ENCODE measurements around the gene CALHM1. TPM values are rescaled to one million over a fixed set of nuclear protein-coding genes. Genes with fewer than 3 reads are reported as not detected.

The CALHM1 gene
- total RNA-seq, 1 donor = not detected

DNA sequence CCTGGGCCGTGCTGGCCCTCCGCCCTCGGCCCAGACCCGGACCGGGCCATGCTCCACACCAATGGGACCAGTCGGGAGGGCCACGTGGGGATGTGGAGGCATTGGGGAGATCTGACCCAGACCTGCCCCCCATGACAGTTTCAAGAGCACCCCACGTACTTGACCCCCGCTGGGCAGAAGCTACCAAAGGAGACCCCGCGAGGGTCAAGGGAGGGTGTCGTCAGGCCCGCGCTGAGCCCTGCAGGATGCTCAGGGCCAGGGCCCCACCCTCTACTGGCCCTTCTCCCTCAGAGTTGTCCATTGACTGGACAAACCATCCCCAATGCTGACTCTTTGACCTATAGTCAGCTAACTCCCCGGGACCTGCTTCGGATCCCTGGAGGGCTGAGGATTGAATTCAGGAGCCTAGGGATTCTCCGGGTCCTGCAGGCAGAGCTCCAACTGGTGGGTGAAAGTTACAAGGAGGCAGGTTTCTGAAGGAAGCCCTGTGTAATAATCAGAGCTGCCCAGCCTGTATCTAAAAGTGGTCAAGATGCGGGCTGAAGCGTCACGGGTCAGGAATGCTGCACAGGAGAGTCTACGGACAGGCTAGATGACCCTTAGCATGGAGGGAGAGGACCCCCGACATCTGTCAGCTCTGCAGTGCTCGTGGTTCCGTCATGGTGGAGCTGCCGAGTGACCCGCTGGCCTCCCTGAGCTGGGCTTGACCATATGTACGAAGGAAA, 6.0 kb downstream of the CALHM1 start:
- Histone ChIP-seq H3K27me3 (ENCODE audit: insufficient read depth, low read length) (no peaks in the 10 kb centered on the region), H3K4me3 (ENCODE audit: low read length) (peak overlapping the region; percentile 60), H3K4me1 (ENCODE audit: insufficient read depth, low read length) (peaks cover 50% of the 10 kb centered on the region), H3K9me3 (ENCODE audit: low read depth, low read length) (no peaks in the 10 kb centered on the region)

DNA sequence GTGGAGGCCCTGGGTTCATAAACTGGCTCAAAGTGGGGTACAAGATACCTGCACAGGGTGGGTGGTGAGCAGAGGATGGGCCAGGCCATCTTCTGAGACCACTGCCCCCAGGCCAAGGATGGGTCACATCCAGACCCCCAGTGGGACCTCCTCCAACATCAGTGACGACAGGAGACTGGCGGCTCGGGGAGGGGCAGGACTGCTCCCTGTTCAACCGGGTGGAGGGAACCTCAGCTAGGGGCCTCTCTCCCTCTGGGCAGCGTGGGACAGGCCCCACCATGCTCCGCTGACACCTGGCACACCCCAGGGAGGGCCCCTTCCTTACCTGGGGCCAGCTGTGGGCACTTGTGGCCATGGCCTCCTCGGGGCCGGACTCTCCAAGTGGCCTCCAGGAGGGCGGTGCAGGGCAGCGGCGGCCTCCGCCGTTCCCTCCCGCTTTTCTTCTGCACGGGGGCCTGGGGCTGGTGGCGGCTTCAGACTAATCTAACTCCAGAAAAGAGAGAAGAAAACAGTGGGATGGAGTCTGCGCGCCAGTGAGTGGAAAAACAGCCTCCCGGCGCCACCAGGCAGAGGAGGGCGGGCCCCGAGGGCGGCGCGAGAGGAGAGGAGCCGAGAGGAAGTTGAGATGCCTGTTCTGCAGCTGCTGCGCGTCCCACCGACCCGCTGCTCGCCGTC, 6.7 kb downstream of the CALHM1 start, which contains the start of gene CALHM2:
TSS of gene CALHM2 (minus strand) at position 540 of the 675 bp plus-strand sequence. CDS start 2,429 bp downstream, outside the sequence.
- no peaks in the 10 kb centered on the region for H3K9me3 ChIP-seq (ENCODE audit: low read depth, low read length)
- peak within 1 kb of the TSS; percentile 60 for H3K4me3 ChIP-seq (ENCODE audit: low read length)
- H3K4me1 ChIP-seq (ENCODE audit: insufficient read depth, low read length) = peaks cover 51% of the 10 kb centered on the region
- no peaks in the 10 kb centered on the region for H3K27me3 ChIP-seq (ENCODE audit: insufficient read depth, low read length)

DNA sequence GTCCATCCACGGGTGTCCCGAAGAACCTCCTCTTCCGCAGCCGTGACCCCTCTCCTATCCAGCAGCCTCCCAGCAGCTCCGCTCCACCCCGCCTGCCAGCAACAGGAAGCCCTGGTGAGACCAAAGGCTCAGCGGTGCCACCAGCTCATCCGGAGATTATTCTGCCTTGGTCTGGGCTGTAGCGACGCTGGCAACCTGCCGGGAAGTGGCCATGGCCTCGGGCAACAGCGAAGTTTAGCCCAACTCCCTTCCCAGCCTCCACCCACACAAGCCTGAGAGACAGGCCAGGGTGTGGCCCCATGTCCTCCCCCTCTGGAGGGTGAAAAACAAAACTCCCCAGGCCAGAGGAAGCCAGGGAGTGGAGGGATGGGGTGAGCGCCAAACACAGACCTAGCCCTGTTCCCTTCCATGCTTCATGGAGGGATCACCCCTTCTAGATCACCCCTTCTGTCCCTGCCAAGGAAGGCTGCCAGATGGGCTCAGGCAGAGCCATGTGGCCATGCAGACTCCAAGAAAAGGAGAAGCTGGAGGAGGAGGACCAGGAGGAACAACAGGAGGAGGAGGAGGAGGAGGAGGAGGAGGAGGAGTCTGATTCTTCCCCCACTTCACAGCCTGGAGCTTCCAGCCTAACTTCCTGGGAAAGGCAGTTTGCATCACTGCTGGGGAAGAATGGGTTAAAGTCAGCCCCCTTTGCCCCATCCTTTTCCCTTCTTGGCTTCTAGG, 7.4 kb downstream of the CALHM1 start:
- H3K4me3 ChIP-seq (ENCODE audit: low read length) = peak overlapping the region; percentile 60

GRCh38 chr10:103450201-103450695, 8.5 kb downstream of the CALHM1 start:
- H3K27me3 ChIP-seq (ENCODE audit: insufficient read depth, low read length) = no peaks in the 10 kb centered on the region
- peaks cover 57% of the 10 kb centered on the region for H3K4me1 ChIP-seq (ENCODE audit: insufficient read depth, low read length)
- no peaks in the 10 kb centered on the region for H3K9me3 ChIP-seq (ENCODE audit: low read depth, low read length)
- peak overlapping the region; percentile 60 for H3K4me3 ChIP-seq (ENCODE audit: low read length)

More for the DNA sequence above, 7.4 kb downstream of the CALHM1 start:
- Histone ChIP-seq H3K27me3 (ENCODE audit: insufficient read depth, low read length) (no peaks in the 10 kb centered on the region), H3K9me3 (ENCODE audit: low read depth, low read length) (no peaks in the 10 kb centered on the region), H3K4me1 (ENCODE audit: insufficient read depth, low read length) (peaks cover 57% of the 10 kb centered on the region)

GRCh38 chr10:103449208-103450144, 9.2 kb downstream of the CALHM1 start:
- Histone ChIP-seq H3K9me3 (ENCODE audit: low read depth, low read length) (no peaks in the 10 kb centered on the region), H3K4me1 (ENCODE audit: insufficient read depth, low read length) (peaks cover 57% of the 10 kb centered on the region), H3K4me3 (ENCODE audit: low read length) (no peak overlapping the region), H3K27me3 (ENCODE audit: insufficient read depth, low read length) (no peaks in the 10 kb centered on the region)

DNA sequence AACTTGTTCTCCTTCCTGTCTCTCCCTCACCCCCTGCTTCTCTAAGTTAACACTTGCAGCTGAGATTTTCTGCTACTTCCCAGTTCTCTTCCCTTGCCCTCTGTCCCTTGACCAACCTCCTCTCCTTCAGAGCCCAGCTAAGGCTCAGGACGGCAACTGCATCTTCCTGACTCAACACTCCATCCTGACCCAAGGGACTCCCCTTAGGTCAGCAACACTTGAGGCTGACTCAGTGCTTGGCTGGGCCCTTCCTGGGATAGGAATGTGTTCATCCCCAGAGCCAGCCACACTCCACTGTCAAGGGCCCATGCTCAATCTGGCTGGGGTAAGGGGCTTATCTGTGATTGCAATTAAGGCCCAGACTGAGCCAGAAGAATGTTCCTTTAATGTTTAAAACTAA, 10.0 kb downstream of the CALHM1 start:
- Histone ChIP-seq H3K4me3 (ENCODE audit: low read length) (no peak overlapping the region), H3K27me3 (ENCODE audit: insufficient read depth, low read length) (no peaks in the 10 kb centered on the region), H3K4me1 (ENCODE audit: insufficient read depth, low read length) (peaks cover 53% of the 10 kb centered on the region), H3K9me3 (ENCODE audit: low read depth, low read length) (no peaks in the 10 kb centered on the region)

DNA sequence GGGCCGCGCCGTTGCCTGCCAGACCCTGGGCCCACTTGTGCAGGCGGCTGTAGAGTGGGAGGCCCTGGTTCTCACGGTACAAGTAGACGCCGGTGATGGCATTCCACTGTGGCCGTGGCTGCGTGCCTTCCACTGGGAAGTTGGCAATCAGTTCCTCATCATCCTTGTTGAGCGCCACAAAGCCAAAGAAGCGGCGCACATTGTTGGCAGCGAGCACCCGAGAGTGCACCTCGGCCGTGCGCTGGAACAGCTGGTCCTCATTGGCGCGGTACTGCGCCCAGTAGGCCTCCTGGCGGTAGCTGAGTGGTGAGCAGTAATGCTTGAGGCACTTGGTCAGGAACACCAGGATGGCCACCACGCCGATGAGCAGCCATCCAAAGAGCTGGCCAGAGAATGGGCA, 11.5 kb downstream of the CALHM1 start:
- peaks cover 41% of the 10 kb centered on the region for H3K4me1 ChIP-seq (ENCODE audit: insufficient read depth, low read length)
- no peaks in the 10 kb centered on the region for H3K9me3 ChIP-seq (ENCODE audit: low read depth, low read length)
- no peaks in the 10 kb centered on the region for H3K27me3 ChIP-seq (ENCODE audit: insufficient read depth, low read length)
- no peak overlapping the region for H3K4me3 ChIP-seq (ENCODE audit: low read length)

- Histone ChIP-seq H3K4me3 (ENCODE audit: low read length) (no peak overlapping the region), H3K27me3 (ENCODE audit: insufficient read depth, low read length) (no peaks in the 10 kb centered on the region), H3K4me1 (ENCODE audit: insufficient read depth, low read length) (peaks cover 37% of the 10 kb centered on the region), H3K9me3 (ENCODE audit: low read depth, low read length) (no peaks in the 10 kb centered on the region)
Measured at GRCh38 chr10:103445767-103446567, 12.7 kb downstream of the CALHM1 start.

DNA sequence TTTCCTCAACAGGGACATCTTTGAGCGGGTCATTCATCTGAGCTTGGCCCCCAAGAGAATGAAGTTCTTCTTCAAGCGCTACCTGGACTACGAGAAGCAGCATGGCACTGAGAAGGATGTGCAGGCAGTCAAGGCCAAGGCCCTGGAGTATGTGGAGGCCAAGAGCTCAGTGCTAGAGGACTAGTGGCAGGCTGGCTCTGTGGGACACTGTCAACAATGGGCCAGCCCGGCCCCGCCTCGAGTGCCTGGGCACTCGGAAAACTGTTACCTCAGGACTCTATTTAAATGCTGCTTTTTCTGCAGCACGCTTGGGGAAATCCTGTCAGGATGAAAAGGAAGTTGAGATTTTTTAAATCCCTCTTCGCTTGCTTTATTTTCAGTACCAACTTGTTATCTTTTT, 13.3 kb downstream of the CALHM1 start:
- Histone ChIP-seq H3K9me3 (ENCODE audit: low read depth, low read length) (no peaks in the 10 kb centered on the region), H3K4me3 (ENCODE audit: low read length) (no peak overlapping the region), H3K27me3 (ENCODE audit: insufficient read depth, low read length) (no peaks in the 10 kb centered on the region), H3K4me1 (ENCODE audit: insufficient read depth, low read length) (peaks cover 31% of the 10 kb centered on the region)

DNA sequence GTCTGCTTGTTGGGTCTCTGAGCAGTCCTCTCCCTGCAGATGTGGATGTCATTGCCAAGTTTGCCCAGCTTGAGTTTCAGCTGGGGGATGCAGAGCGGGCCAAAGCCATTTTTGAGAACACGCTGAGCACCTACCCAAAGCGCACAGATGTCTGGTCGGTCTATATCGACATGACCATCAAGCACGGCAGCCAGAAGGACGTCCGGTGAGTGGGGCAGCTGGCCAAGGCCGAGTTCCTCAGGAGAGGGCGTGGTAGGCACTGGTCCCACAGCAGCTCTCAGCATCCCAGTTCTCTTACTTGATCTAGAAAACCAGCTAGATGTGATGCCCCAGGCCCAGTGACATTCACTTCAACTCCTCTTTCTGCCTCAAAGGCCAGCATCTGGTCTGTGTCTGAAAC, 14.2 kb downstream of the CALHM1 start:
- no peaks in the 10 kb centered on the region for H3K27me3 ChIP-seq (ENCODE audit: insufficient read depth, low read length)
- H3K4me1 ChIP-seq (ENCODE audit: insufficient read depth, low read length) = peaks cover 22% of the 10 kb centered on the region
- H3K9me3 ChIP-seq (ENCODE audit: low read depth, low read length) = no peaks in the 10 kb centered on the region
- H3K4me3 ChIP-seq (ENCODE audit: low read length) = no peak overlapping the region

DNA sequence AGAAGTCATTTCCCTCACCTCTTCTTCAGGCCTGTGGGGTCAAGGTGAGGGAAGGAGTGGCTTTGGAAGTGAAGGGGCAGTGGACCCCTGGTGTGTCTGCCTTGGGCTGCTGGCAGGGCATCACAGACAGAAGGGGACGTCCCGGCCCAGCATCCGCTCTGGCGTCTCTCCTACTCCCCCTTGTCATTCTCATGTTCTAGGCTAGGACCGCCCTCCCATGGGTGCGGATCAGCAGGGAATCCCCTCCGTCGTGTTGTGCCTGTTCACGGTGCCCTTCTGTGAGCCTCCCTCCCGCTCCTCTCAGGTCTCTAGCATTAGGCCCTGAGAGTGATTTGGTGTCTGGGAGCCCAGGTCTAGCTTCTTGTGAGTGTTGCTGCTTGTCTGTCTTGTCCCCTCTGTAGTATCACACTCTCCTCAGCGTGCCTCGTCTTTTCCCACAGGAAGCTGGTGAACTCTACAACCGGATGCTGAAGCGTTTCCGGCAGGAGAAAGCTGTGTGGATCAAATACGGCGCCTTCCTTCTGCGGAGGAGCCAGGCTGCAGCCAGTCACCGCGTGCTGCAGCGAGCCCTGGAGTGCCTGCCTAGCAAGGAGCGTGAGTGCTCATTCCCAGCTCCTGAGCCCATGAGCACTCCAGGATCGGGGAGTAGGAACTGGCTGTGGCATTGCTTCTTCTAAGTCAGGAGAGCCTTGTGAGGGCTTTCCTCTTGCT, 15.1 kb downstream of the CALHM1 start:
- Histone ChIP-seq H3K9me3 (ENCODE audit: low read depth, low read length) (no peaks in the 10 kb centered on the region), H3K27me3 (ENCODE audit: insufficient read depth, low read length) (no peaks in the 10 kb centered on the region), H3K4me3 (ENCODE audit: low read length) (no peak overlapping the region), H3K4me1 (ENCODE audit: insufficient read depth, low read length) (peaks cover 13% of the 10 kb centered on the region)

DNA sequence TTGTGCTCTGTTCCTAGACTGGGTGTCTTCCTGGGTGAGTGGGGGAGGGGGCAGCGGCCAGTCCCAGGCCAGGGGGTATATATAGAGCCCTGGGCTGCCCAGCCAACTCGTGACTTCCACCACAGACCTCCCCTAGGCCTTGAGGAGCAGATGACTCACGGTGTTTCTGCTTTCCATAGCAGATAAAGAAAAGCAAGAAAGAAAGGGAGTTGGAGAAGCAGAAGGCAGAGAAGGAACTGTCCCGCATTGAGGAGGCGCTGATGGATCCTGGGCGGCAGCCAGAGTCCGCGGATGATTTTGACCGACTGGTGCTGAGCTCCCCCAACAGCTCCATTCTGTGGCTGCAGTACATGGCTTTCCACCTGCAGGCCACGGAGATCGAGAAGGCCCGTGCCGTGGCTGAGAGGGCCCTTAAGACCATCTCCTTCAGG, 16.7 kb downstream of the CALHM1 start:
- Histone ChIP-seq H3K9me3 (ENCODE audit: low read depth, low read length) (no peaks in the 10 kb centered on the region), H3K27me3 (ENCODE audit: insufficient read depth, low read length) (no peaks in the 10 kb centered on the region), H3K4me3 (ENCODE audit: low read length) (no peak overlapping the region), H3K4me1 (ENCODE audit: insufficient read depth, low read length) (peaks cover 7% of the 10 kb centered on the region)

DNA sequence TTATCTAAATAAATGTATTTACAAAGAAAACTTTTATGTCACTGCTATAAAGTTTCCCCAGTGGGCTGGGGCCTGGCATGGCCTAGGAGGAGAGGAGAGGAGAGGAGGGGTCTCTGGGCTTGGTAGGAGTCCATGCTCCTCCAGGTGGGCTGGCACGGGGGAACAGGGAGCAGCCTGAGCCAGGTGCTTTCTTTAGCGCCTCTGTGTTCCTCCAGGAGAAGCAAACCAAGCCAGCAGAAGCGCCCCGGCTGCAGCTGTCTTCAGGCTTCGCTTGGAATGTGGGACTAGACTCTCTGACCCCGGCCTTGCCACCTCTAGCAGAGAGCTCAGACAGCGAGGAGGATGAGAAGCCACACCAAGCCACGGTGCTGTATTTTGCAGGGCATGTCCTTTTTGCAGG, 17.1 kb downstream of the CALHM1 start:
- Histone ChIP-seq H3K4me3 (ENCODE audit: low read length) (no peak overlapping the region), H3K9me3 (ENCODE audit: low read depth, low read length) (no peaks in the 10 kb centered on the region), H3K27me3 (ENCODE audit: insufficient read depth, low read length) (no peaks in the 10 kb centered on the region), H3K4me1 (ENCODE audit: insufficient read depth, low read length) (peaks cover 2% of the 10 kb centered on the region)
